GM12878 (cell line): ENCODE results near the gene ATAD2B. TPM values are rescaled to one million over a fixed set of nuclear protein-coding genes. Genes with fewer than 3 reads are reported as not detected.
A peak's percentile ranks its signal among the peaks of the same experiment; 100 is the strongest.

Experiments
- ATAC-seq: fragments of 200-7000 bp; cut with Tn5 transposase; 3 replicates; pipeline ENCODE4 v1.9.1; 2020; ENCODE audit warnings: mild to moderate bottlenecking, moderate library complexity
- BruUV-seq: library from RNA; stranded (reverse); fragments of 400-500 nt; replicated peaks from 2 replicates; lab custom pipeline; 2021; lab: Mats Ljungman, UMichigan
- CTCF ChIA-PET: fragments of 300-600 bp; sonication (Branson Sonifier 250); formaldehyde crosslinking; extraction: SDS; loops from one replicate; lab custom pipeline; 2021; ENCODE audit warnings: inconsistent platforms; lab: Yijun Ruan, JAX
- POLR2A ChIA-PET: fragments of 350-600 bp; formaldehyde crosslinking; extraction: SDS; loops from one replicate; lab custom pipeline; 2021; ENCODE audit warnings: inconsistent platforms; lab: Charles Lee
- RAD21 ChIA-PET: fragments of 300-600 bp; sonication (Branson Sonifier 250); formaldehyde crosslinking; loops from one replicate; lab custom pipeline; 2023; ENCODE audit warnings: antibody characterized with exemption; ENCODE audit not compliant: unreplicated experiment; lab: Charles Lee
- SMC1A ChIA-PET: fragments of 300-600 bp; sonication (Branson Sonifier 250); formaldehyde crosslinking; loops from one replicate; lab custom pipeline; 2023; ENCODE audit not compliant: unreplicated experiment, uncharacterized antibody; lab: Charles Lee
- DNase-seq: peaks from one replicate; pipeline ENCODE4 v3.0.0-alpha.2; 2011; ENCODE audit warnings: low read depth, low spot score
- FAIRE-seq: peaks from 3 replicates; lab custom pipeline; 2011; peaks lifted over from hg19 to GRCh38; lab: Jason Lieb, UNC
- H2AFZ ChIP-seq: 2 replicates; pipeline ENCODE4 v1.6.0; 2011; ENCODE audit warnings: low read depth, low read length, control low read depth; ENCODE audit not compliant: control insufficient read depth
- H3K27ac ChIP-seq: 2 replicates; pipeline ENCODE4 v1.5.1; 2011; ENCODE audit warnings: control low read depth; ENCODE audit not compliant: control insufficient read depth, insufficient read depth
- H3K27me3 ChIP-seq, 2 experiments: replicated peaks in 1 of 2; 2 replicates each; pipeline versions ENCODE4 v1.6.0 to v1.6.1; 2011; ENCODE audit warnings: low read length in 1 of 2; ENCODE audit not compliant: control insufficient read depth in 2 of 2, insufficient read depth in 2 of 2
- H3K36me3 ChIP-seq, 2 experiments: 2 replicates each; pipeline ENCODE4 v1.5.1; 2011; ENCODE audit warnings: low read length in 1 of 2; ENCODE audit not compliant: control insufficient read depth in 2 of 2, insufficient read depth in 2 of 2
- H3K4me1 ChIP-seq: 2 replicates; pipeline ENCODE4 v1.6.1; 2011; ENCODE audit warnings: mild to moderate bottlenecking, low read length, moderate library complexity, mixed read lengths; ENCODE audit not compliant: control insufficient read depth, insufficient read depth
- H3K4me2 ChIP-seq: 2 replicates; pipeline ENCODE4 v1.6.0; 2011; ENCODE audit warnings: control low read depth; ENCODE audit not compliant: control insufficient read depth, insufficient read depth
- H3K4me3 ChIP-seq: fragments of 200-600 bp; sonication (generic); 2 replicates; pipeline ENCODE4 v1.5.1; 2016
- H3K79me2 ChIP-seq: 2 replicates; pipeline ENCODE4 v1.6.0; 2011; ENCODE audit warnings: low read length; ENCODE audit not compliant: control insufficient read depth, insufficient read depth
- H3K9ac ChIP-seq: 2 replicates; pipeline ENCODE4 v1.8.0; 2011; ENCODE audit warnings: low read length, control low read depth, mixed read lengths; ENCODE audit not compliant: control insufficient read depth, insufficient read depth
- H3K9me3 ChIP-seq: replicated peaks from 3 replicates; pipeline ENCODE4 v1.5.1; 2011; ENCODE audit warnings: mild to moderate bottlenecking, low read length; ENCODE audit not compliant: control insufficient read depth, insufficient read depth
- H4K20me1 ChIP-seq: 2 replicates; pipeline ENCODE4 v1.6.0; 2011; ENCODE audit not compliant: control insufficient read depth, insufficient read depth
- CBX5 ChIP-seq: sonication (generic); IDR thresholded peaks from 2 replicates; pipeline ENCODE4 v1.6.1; 2016; ENCODE audit warnings: low read depth, moderate library complexity, mild to moderate bottlenecking, inconsistent platforms
- CREB1 ChIP-seq: IDR thresholded peaks from 2 replicates; pipeline ENCODE4 v1.6.1; 2012; ENCODE audit warnings: low read depth, mild to moderate bottlenecking, inconsistent platforms
- HDGF ChIP-seq: fragments of 450-650 bp; IDR thresholded peaks from 2 replicates; pipeline ENCODE4 v1.6.1; 2016; ENCODE audit warnings: antibody characterized with exemption
- KLF5 ChIP-seq: fragments of 450-650 bp; IDR thresholded peaks from 2 replicates; pipeline ENCODE4 v1.6.1; 2014; ENCODE audit warnings: mild to moderate bottlenecking; ENCODE audit not compliant: partially characterized antibody
- WGBS: methylation state at CpG from one replicate; pipeline ENCODE4 v1.1.6; 2016; ENCODE audit warnings: low lambda C conversion rate; ENCODE audit not compliant: insufficient replicate concordance, insufficient coverage; ENCODE audit errors: missing lambda C conversion rate; 5-methylcytosine and 5-hydroxymethylcytosine counted together
- in situ Hi-C: fragments of 300-500 bp; cut with MboI; formaldehyde crosslinking; loops from 9 replicates; pipeline ENCODE4 v1.14.3; 2018; ENCODE audit warnings: mixed read lengths
- intact Hi-C: fragments of 100-400 bp; cut with micrococcal nuclease; formaldehyde crosslinking; loops from one replicate; pipeline ENCODE4 v1.14.2; 2022; ENCODE audit not compliant: unreplicated experiment
- polyA plus RNA-seq, 11 experiments: library from polyadenylated mRNA; depleted of rRNA in 4 of 11; unstranded in 6 of 11; stranded (reverse) in 5 of 11; fragments of >200 nt; fragmentation: Nextera tagmentation in 4 of 11; fragmentation: Illumina TruSeq in 1 of 11; extraction: Ambion mirVana in 4 of 11; extraction: Trizol in 1 of 11; gene quantifications; 1 replicate in 1 of 11; 2 replicates in 10 of 11; pipeline versions ENCODE4 v1.2.1 to v1.2.3, GENCODE V29; 2011 to 2016; ENCODE audit warnings: inconsistent platforms in 2 of 11, missing spikeins in 2 of 11, low read depth in 1 of 11
- total RNA-seq, 4 experiments: library from RNA; depleted of rRNA in 3 of 4; stranded (reverse); fragments of >200 nt in 3 of 4; fragmentation: Illumina TruSeq in 1 of 4; extraction: Trizol in 1 of 4; gene quantifications; 2 replicates each; pipeline versions ENCODE4 v1.2.1 to v1.2.3, GENCODE V29; 2013 to 2021
- TF ChIP-seq, protein P1 (sequence below): fragments of 450-650 bp; IDR thresholded peaks from 2 replicates; pipeline ENCODE4 v1.6.1; 2017; ENCODE audit warnings: mild to moderate bottlenecking, low read depth, inconsistent platforms; ENCODE audit not compliant: poor library complexity, severe bottlenecking
- TF ChIP-seq, protein P2 (sequence below): fragments of 450-650 bp; IDR thresholded peaks from 2 replicates; pipeline ENCODE4 v1.6.1; 2016; ENCODE audit warnings: mild to moderate bottlenecking, moderate library complexity, borderline replicate concordance

The ATAD2B gene
- total and polyA plus RNA-seq, 10 of the 15 experiments (the other 5 are each of a cell fraction or from before 2014, with no cell fraction given): 3.6 to 29.9 (median 16.8) TPM

DNA sequence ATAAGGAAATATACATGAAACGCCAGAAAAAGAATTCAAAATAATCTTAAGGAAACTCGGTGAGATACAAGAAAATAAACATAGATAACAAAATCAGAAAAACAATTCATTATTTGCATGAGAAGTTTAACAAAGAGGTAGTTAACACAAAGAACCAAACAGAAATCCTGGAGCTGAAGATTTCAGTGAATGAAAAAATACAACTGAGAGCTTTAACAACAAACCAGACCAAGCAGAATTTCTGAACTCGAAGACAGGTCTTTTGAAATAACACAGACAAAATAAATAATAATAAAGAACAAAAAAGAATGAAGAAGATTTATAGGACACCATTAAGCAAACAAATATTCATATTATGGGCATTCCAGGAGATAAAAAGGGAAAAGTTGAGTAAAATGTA, 204.7 kb downstream of the ATAD2B start:
- WGBS: 81% methylated on average over 3 of the region's 3 CpGs
- ChIA-PET POLR2A (no interaction called here), SMC1A (interaction anchor here (0.6 kb wide), 1 partner anchor 27 kb away, joined by 3 read pairs; no protein-coding TSS in a partner anchor), RAD21 (no interaction called here), CTCF (no interaction called here)
- no TSS peak for BruUV-seq
- peaks cover 5% of the 10 kb centered on the region; the same call in 2 of the 3 replicates for H3K9me3 ChIP-seq
- H3K9ac ChIP-seq: no peak overlapping the region
- H3K27ac ChIP-seq: no peak overlapping the region
- in situ Hi-C loops: no loop called here
- no peak for ATAC-seq
- H3K4me3 ChIP-seq: no peak overlapping the region
- H4K20me1 ChIP-seq: no peaks in the 10 kb centered on the region
- no peak overlapping the region for H3K4me2 ChIP-seq
- no peaks in the 10 kb centered on the region for H3K79me2 ChIP-seq
- H3K27me3 ChIP-seq: no peaks in the 10 kb centered on the region
- DNase-seq: no peak
- H3K4me1 ChIP-seq: no peaks in the 10 kb centered on the region
- no peaks in the 10 kb centered on the region for H3K36me3 ChIP-seq
- no peak for FAIRE-seq
- intact Hi-C loops: no loop called here
- H2AFZ ChIP-seq: no peak overlapping the region
- TF ChIP-seq KLF5 (no peak), HDGF (no peak), CBX5 (peak; percentile 68; the same call in 1 of the 2 replicates)

- Histone ChIP-seq H3K27ac (no peak overlapping the region), H3K4me3 (no peak overlapping the region), H2AFZ (no peak overlapping the region), H3K9me3 (peaks cover 5% of the 10 kb centered on the region; the same call in 2 of the 3 replicates), H3K9ac (no peak overlapping the region), H3K27me3 (no peaks in the 10 kb centered on the region)
- 69% methylated on average over 2 of the region's 2 CpGs for WGBS
- in situ Hi-C loops: no loop called here
- ATAC-seq: no peak
- TF ChIP-seq, protein P1, sequence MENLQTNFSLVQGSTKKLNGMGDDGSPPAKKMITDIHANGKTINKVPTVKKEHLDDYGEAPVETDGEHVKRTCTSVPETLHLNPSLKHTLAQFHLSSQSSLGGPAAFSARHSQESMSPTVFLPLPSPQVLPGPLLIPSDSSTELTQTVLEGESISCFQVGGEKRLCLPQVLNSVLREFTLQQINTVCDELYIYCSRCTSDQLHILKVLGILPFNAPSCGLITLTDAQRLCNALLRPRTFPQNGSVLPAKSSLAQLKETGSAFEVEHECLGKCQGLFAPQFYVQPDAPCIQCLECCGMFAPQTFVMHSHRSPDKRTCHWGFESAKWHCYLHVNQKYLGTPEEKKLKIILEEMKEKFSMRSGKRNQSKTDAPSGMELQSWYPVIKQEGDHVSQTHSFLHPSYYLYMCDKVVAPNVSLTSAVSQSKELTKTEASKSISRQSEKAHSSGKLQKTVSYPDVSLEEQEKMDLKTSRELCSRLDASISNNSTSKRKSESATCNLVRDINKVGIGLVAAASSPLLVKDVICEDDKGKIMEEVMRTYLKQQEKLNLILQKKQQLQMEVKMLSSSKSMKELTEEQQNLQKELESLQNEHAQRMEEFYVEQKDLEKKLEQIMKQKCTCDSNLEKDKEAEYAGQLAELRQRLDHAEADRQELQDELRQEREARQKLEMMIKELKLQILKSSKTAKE: no peak
- TF ChIP-seq CREB1: no peak
- TF ChIP-seq, protein P2, sequence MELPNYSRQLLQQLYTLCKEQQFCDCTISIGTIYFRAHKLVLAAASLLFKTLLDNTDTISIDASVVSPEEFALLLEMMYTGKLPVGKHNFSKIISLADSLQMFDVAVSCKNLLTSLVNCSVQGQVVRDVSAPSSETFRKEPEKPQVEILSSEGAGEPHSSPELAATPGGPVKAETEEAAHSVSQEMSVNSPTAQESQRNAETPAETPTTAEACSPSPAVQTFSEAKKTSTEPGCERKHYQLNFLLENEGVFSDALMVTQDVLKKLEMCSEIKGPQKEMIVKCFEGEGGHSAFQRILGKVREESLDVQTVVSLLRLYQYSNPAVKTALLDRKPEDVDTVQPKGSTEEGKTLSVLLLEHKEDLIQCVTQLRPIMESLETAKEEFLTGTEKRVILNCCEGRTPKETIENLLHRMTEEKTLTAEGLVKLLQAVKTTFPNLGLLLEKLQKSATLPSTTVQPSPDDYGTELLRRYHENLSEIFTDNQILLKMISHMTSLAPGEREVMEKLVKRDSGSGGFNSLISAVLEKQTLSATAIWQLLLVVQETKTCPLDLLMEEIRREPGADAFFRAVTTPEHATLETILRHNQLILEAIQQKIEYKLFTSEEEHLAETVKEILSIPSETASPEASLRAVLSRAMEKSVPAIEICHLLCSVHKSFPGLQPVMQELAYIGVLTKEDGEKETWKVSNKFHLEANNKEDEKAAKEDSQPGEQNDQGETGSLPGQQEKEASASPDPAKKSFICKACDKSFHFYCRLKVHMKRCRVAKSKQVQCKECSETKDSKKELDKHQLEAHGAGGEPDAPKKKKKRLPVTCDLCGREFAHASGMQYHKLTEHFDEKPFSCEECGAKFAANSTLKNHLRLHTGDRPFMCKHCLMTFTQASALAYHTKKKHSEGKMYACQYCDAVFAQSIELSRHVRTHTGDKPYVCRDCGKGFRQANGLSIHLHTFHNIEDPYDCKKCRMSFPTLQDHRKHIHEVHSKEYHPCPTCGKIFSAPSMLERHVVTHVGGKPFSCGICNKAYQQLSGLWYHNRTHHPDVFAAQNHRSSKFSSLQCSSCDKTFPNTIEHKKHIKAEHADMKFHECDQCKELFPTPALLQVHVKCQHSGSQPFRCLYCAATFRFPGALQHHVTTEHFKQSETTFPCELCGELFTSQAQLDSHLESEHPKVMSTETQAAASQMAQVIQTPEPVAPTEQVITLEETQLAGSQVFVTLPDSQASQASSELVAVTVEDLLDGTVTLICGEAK: no peak
- TF ChIP-seq, all 136 proteins: peak for 0
- Histone ChIP-seq H4K20me1 (no peaks in the 10 kb centered on the region), H3K4me2 (no peak overlapping the region), H3K36me3 (no peaks in the 10 kb centered on the region), H3K79me2 (no peaks in the 10 kb centered on the region), H3K4me1 (no peaks in the 10 kb centered on the region)
- intact Hi-C loops: no loop called here
- no peak for FAIRE-seq
- ChIA-PET CTCF (interaction anchor here (1.8 kb wide), 1 partner anchor 14 kb away, joined by 4 read pairs; no protein-coding TSS in a partner anchor), SMC1A (interaction anchor here (0.6 kb wide), 2 partner anchors 11 to 27 kb away, joined by 3 to 4 read pairs; no protein-coding TSS in a partner anchor), RAD21 (no interaction called here), POLR2A (no interaction called here)
- BruUV-seq: no TSS peak
- no peak for DNase-seq
Measured at GRCh38 chr2:23721454-23721826, 205.5 kb downstream of the ATAD2B start.
